Right atrium auricular region (tissue), 2 donors: Measurements from ENCODE around the gene LACTB. TPM values are rescaled to one million over a fixed set of nuclear protein-coding genes. Genes with fewer than 3 reads are reported as not detected.

ENCODE experiments used
- DNase-seq: peaks from one replicate; pipeline ENCODE4 v3.0.0-alpha.2; 2019; ENCODE audit warnings: low spot score
- H3K27ac ChIP-seq, 2 donors: fragments of 200-600 bp; sonication (generic); 1 replicate in 1 of 2; 2 replicates in 1 of 2; pipeline ENCODE4 v1.5.1; 2016 to 2019
- H3K27me3 ChIP-seq, 2 donors: fragments of 200-600 bp; sonication (generic); one replicate each; pipeline versions ENCODE4 v1.5.1 to v1.6.0; 2017 to 2019
- H3K36me3 ChIP-seq: fragments of 200-600 bp; sonication (generic); one replicate; pipeline ENCODE4 v1.5.1; 2016
- H3K4me1 ChIP-seq, 2 donors: fragments of 200-600 bp; sonication (generic); one replicate each; pipeline versions ENCODE4 v1.5.1 to v1.6.0; 2017 to 2019
- H3K4me3 ChIP-seq, 2 donors: fragments of 200-600 bp; sonication (generic); 1 replicate in 1 of 2; 2 replicates in 1 of 2; pipeline ENCODE4 v1.5.1; 2017 to 2019; ENCODE audit warnings: mild to moderate bottlenecking in 1 of 2, moderate library complexity in 1 of 2
- H3K9me3 ChIP-seq, 2 donors: fragments of 200-600 bp; sonication (generic); one replicate each; pipeline ENCODE4 v1.5.1; 2019
- CTCF ChIP-seq, 2 donors: fragments of 200-600 bp; sonication (generic); IDR thresholded peaks; one replicate each; pipeline ENCODE4 v1.5.1; 2019; ENCODE audit warnings: antibody characterized with exemption in 2 of 2
- total RNA-seq, 2 donors: library from RNA; depleted of rRNA; stranded (reverse); fragments of >200 nt; gene quantifications; one replicate each; pipeline ENCODE4 v1.1.0, GENCODE V29; 2016

The LACTB gene
- total RNA-seq, 2 donors from 2014 or later = 10.6 to 20.5 TPM

DNA sequence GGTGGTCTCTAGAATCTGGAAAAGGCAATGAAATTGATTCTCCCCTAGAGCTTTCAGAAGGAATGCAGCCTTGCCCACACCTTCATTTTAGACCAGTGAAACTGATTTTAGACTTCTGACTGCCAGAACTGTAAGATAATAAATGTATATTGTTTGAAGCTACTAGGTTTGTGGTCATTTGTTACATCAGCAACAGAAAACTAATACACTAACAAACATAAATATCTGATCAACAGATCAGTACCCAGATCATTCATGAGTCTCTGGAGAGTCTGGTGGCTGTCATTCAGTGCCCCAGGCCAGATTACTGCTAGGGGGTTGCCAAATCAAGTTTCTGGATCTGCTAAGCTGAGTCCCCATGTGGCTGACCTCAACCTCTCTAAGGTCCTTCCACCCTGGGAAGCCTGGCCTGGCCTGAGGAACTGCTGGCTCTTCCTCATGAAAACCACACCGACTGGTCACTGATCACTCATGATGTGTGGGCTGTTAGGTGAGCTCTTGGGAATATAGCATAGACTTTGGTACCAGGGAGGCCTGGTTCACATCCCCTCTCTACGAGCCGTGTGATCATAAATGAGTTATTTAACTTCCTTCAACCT lies 11.1 kb upstream of the LACTB start:
- H3K4me1 ChIP-seq = no peaks in the 10 kb centered on the region
- H3K4me3 ChIP-seq = no peak overlapping the region
- no peak for TF ChIP-seq CTCF (IDR thresholded peaks at IDR 0.05)
- H3K36me3 ChIP-seq = no peaks in the 10 kb centered on the region
- no peak for DNase-seq
- H3K27ac ChIP-seq = no peak overlapping the region
- no peaks in the 10 kb centered on the region for H3K27me3 ChIP-seq
- no peaks in the 10 kb centered on the region for H3K9me3 ChIP-seq

DNA sequence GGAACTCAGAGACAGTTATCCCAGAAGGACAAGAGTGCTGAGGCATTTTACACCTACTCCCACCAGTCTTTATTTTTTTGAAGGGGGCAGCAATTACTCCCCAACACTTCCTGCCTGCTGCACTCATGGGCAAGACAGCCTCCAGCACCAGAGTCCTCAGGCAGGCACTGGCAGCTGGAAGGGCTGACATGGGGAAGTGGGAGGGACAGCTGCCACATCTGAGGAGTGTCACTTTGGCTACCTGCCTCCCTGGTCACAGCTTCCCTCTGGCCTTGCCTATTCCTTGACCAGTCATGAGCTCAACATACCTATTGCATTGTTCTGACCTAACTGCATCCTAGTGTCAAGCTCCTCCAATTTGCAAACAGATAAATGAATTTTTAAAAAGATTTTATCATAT lies 10.2 kb upstream of the LACTB start:
- H3K27ac ChIP-seq = no peak overlapping the region
- no peak overlapping the region for H3K4me3 ChIP-seq
- H3K9me3 ChIP-seq = no peaks in the 10 kb centered on the region
- TF ChIP-seq CTCF (IDR thresholded peaks at IDR 0.05) = no peak
- no peaks in the 10 kb centered on the region for H3K4me1 ChIP-seq
- DNase-seq = no peak
- no peaks in the 10 kb centered on the region for H3K27me3 ChIP-seq
- no peaks in the 10 kb centered on the region for H3K36me3 ChIP-seq

- no peak for TF ChIP-seq CTCF (IDR thresholded peaks at IDR 0.05)
- no peaks in the 10 kb centered on the region for H3K9me3 ChIP-seq
- no peaks in the 10 kb centered on the region for H3K36me3 ChIP-seq
- H3K27ac ChIP-seq = no peak overlapping the region
- H3K4me1 ChIP-seq = no peaks in the 10 kb centered on the region
- H3K27me3 ChIP-seq = no peaks in the 10 kb centered on the region
- no peak for DNase-seq
- no peak overlapping the region for H3K4me3 ChIP-seq
Observed at GRCh38 chr15:63112871-63113270, 8.8 kb upstream of the LACTB start.

DNA sequence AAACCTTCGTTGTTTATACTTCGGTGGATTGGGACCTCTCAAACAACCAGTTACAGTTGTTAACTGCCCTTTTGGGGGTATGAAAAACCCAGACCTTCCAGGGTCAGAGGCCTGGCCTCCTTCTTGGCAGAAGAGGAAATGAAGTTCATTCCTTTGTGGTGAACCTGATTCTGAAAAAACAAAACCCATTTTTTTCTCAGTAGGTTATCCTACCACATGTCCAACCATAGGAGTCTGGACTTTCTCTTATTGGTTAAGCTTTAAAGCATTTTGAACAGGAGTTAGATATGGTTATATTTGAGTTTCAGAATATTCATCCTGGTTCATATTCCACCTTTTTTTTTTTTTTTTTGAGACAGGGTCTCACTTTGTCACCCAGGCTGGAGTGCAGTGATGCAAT lies 7.2 kb upstream of the LACTB start:
- no peaks in the 10 kb centered on the region for H3K36me3 ChIP-seq
- no peak for TF ChIP-seq CTCF (IDR thresholded peaks at IDR 0.05)
- no peaks in the 10 kb centered on the region for H3K9me3 ChIP-seq
- H3K4me1 ChIP-seq = no peaks in the 10 kb centered on the region
- no peaks in the 10 kb centered on the region for H3K27me3 ChIP-seq
- DNase-seq = no peak
- H3K27ac ChIP-seq = no peak overlapping the region
- no peak overlapping the region for H3K4me3 ChIP-seq

- TF ChIP-seq CTCF (IDR thresholded peaks at IDR 0.05) = no peak
- Histone ChIP-seq H3K4me1 (peaks cover 0 to 4% of the 10 kb centered on the region in 2 donors), H3K4me3 (no peak overlapping the region), H3K9me3 (no peaks in the 10 kb centered on the region), H3K36me3 (no peaks in the 10 kb centered on the region), H3K27ac (no peak overlapping the region), H3K27me3 (no peaks in the 10 kb centered on the region)
- DNase-seq = no peak
Observed at GRCh38 chr15:63118854-63119253, 2.8 kb upstream of the LACTB start.
